Femur (tissue), 1 donor: Measurements from ENCODE around the gene GIT2.
A peak's percentile ranks its signal among the peaks of the same experiment; 100 is the strongest.
"Not testable (repeated sequence)": the region's sequence is repeated elsewhere in the genome, so short reads cannot be mapped to it uniquely, and the experiment has no call there.

Source experiments
- DNase-seq: peaks from one replicate; pipeline ENCODE4 v3.0.0-alpha.2; 2017

The GIT2 gene

DNA sequence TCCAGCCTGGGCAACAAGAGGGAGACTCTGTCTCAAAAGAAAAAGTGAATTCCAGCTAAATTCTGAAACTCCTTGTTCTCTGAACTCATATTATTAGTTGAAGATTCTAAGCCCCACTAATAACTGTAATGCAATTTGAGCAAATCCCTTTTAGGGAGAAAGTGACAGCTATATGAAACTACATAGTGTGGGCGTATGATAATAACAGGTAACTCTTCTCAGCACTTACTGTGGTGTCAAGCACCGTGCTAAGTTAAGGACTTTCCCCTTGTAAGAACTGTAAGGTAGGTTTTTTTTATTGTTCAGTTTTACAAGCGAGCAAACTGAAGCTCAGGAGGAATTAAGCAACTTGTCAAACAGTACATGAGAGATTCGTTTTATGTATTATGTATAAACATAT is 8.4 kb upstream of the GIT2 start:
- DNase-seq: no peak

DNA sequence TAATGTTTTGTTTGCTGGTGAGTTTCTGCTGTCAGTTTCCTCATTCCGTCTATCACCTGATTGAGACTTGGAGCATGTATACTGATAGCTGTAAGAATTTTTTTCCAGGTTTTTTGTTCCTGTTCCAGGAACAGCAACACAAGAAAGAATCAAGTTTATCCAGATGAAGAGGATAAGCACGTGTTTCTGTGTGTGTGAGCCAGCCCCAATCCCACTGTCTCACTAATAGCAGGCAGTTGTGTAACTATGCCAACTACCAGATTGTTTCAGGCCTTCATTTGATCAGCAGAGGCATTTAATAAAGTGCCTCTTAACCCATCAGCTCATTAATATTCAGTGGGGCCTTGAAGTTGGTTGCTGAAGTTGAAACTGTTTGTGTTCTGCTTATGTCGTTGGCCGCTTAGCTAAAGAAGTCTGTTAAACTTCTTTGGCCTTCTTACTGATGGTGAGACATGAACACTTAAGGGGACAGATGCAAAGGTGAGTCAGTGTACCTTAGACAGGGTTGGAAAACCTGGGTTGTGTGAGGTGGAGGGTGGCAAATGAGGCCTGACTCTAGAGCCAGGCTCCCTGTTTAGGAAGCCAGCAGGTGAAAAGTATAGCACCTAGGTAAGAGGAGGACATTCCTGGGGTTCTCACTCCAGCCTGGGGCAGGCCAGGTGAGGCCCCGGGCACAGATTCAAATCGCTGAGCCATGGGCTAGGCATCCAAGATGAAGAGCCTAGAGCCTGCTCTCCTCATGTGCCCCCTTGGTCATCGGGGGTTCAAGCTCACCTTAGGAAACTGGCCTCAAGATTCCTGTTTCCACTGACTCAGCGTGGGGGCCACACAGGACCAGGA is 6.7 kb upstream of the GIT2 start:
- DNase-seq: no peak

DNA sequence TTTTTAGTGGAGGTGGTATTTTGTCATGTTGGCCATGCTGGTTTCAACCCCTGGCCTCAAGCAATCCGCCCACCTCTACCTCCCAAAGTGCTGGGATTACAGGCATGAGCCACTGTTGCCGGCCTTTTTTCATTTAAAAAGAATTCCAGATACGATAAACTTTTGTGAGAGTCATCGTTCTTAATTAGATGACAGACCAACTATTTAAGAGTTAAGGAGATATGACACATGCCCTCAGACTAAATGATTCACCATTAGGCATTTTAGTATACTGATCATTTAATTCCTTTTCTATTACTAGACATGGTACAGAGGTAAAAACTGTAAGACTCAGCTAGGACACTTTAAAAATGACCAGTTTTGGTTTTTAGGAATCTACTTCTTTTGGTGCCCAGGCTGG is 5.4 kb upstream of the GIT2 start:
- DNase-seq: no peak

DNA sequence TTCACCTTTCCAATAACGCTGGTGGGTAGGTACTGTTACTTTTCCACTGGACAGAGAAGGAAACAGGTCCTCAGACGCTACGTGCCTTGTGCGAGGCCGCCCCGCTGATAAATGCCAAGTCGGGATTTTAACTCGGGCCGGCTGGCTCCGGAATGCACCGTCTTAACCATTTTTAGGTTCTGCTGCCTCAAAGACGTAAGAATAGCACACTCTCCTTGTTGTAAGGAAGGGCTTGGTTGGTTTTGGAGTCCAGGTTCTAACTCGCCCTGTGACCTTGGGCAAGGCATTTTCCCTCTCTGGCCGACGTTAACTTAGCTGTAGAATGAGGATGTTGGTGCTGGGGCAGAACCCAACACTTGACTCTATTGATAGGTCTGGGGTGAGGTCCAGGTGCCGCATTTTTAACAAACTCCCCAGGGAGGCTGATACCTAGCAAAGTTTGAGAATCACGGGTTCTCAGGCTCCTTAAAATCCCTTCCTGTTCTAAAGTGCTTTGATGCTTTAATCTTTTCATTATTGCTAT is 3.9 kb upstream of the GIT2 start:
- DNase-seq: peak; percentile 34

DNA sequence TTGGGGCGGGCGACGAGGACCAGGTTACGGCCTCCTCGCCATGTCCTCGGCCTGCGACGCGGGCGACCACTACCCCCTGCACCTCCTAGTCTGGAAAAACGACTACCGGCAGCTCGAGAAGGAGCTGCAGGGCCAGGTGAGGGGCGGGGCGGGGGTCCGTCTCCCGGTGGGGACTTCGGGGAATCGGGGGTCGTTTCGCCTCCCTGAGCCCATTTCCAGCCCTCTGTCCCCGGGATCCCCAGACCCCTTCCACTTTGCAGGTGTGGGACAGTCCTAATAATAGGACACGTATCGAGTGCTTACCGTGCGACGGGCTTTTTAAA is 3.4 kb upstream of the GIT2 start:
- no peak for DNase-seq

DNA sequence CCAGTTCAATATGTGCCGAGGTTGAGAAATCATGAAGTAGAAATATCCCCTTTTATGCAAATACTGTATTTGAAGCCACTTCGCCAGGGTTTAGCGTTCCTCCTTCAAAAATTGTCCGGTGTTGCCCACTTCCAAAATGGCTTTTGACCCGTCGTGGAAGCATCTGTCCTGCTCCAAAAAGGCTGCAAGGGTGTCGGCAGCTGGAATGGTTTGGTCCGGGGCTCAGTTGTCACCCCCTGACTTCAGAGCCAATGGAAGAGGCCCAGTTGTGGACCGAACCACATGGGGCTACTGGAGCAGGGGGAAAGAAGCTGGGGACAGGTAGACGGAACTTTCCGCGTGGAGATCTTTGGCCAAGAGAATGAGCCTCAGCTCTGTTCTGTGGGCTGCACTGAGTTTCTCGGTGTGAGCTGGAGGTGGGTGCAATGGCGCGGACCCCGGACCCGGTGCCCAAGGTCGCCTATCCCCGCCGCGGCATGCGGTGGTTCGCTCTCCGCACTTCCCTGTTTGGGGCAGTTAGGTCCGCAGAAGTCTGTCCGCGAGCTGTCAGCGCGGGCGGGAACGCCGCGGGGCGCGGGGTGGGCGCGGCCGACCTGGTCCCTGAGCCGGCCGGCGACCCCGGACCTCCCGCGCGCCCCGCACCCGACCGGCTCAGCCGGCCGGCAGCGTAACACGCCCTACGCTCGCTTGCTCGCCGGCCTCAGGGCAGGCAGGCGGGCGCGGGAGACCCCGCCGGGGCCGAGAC is 2.9 kb upstream of the GIT2 start, which contains the start of gene ANKRD13A:
Gene ANKRD13A (plus strand): TSS at position 527 of the 745 bp plus-strand sequence. CDS start 259 bp downstream, outside the sequence.
- peak; percentile 96 for DNase-seq

DNA sequence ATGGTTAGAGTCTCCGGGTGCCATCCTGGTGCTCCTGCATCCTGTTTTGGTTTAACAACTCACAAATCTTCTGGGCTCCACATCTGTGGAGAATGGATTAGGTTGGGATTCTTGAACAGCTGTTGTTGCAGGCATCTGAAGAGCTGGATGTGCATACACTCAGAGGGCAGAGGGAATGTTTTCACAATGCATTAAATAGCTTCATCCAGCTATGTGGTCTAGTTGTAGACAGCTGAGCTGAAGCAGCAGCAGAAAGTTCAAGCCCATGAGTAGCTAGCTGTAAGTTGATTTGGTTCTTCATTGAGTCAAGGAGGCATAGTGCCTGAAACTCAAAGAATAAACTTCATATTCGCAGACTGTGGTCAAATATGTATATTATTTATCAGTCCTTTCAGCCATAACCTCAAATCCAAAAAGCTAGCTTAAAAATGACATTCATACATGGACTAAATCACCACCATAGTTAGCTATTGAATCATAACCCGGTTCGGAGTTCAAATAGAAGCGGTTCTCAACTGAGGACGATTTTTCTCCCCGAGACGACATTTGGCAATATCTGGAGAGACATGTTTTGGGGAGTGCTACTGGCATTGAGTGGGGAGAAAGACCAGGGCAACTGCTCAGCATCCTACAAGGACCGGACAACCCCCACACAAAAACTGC is 2.2 kb upstream of the GIT2 start:
- peak; percentile 52 for DNase-seq

DNA sequence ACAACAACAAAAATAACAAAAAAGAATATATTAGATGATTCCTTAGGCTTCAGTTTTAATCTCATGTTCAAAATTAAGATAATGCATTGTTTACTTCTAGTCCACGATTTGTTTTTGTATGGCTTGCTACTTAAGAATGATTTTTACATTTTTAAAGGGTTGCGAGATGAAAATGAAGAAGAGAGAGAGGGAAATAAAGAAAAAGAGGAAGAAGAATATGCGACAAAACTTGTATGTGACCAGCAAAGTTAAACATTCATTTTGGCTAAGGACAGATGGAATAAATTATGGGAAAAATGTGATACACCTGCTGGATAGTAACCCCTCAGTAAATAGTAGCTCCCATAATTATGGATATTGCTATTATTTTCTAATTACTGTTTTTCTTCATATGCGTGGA is 1.2 kb upstream of the GIT2 start:
- DNase-seq: no peak

DNA sequence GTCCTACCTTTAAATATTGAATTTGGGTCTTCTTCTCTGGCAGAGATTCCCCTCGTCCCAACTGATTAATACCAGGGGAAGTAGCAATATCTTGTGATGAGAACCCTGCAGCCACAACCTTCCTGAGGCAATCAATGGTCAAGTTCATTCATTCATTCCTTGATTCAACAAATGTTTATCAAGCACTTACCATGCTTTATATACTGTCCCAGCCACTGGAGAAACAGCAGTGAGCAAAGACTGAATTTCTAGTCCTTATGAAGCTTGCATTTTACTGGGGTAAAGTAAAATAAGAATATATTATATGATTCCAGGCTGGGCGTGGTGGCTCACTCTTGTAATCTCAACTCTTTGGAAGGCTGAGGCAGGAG is 300 bp upstream of the GIT2 start:
- no peak for DNase-seq

DNA sequence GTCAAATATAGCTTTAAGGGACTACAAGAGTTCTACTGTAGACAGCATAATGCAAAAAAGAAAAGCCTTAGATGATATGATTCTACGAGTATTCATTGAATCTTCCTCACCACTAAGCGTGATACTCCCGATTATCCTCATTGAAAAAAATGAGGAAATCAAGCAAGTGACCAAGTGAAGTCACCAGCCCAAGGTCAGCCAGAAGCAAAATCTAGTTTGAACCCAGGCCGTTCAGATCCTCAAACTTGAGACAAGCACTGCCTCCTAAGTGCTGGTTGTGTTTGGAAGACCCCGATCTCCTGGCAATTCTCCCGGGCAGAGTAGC is 845 bp downstream of the GIT2 start:
- no peak for DNase-seq

DNA sequence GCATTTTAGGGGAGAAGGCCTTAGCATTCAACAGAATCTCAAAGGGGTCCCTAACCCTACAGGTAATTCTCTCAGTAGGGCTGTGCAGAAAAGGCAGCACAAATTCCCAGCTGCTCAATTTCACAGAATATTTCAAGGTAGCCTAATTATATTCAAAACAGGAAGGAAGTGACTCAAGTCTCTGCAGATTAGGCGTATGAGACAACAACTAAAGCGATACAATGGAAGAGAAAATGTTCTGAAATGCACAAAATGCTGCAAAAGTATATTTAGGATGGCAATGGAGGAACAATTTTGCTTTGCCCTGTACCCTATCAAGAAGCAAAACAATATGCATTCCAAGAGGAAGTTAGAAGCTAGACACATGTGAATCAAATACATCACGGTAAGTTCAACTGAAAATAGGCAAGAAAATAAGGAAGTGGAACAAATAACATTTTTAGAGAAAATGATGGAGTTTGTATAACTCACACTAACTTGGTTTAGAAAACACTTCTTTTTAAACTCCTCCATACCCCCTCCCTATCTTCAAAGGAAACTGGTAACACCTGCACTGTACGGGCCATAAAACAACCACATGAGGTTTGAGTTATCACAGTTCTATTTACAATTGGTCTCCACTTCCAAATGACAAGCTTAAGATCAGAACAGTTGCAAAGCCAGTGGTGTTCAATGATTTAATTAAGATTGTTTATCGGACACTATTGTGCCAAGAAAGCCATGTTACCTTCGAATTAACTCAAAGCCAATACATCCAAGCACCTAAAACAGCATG is 1.6 kb downstream of the GIT2 start:
- no peak for DNase-seq

DNA sequence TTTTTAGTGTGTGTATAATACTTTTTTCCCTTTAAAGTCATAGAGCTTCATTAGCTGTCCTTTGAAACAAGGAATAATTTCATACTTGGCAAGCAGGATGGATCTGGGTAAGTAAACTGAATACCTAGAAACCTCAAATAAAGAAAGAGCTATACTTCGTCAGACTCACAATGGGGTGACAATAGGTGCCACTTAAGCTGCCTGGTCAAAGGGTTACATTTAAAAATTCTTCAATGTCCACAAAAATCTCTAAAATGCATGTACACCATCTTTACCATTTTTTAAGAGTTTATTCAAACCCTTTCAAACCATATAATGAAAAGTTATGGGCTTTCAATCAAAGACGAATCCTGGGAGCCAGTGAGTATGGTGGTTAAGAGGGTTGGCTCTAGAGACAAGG is 3.1 kb downstream of the GIT2 start:
- DNase-seq: no peak

DNA sequence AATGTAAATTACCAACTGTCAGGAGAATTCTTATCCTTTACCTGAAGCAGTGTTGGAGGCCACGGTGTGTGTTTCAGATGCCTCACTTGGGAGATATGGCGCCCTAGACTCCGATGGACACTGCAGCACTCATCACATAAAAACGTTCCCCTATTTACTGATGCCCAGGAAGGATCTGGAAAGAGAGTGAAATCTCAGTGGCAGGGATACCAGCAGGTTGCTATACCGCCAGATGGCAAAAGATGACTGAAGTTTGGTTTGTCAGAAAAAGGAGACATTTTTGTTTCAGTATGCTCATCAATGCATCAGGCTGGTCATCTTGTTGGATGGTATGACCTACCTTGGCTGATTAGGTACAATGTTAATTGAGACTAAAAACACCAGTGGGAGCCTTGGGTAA is 4.6 kb downstream of the GIT2 start:
- no peak for DNase-seq

DNA sequence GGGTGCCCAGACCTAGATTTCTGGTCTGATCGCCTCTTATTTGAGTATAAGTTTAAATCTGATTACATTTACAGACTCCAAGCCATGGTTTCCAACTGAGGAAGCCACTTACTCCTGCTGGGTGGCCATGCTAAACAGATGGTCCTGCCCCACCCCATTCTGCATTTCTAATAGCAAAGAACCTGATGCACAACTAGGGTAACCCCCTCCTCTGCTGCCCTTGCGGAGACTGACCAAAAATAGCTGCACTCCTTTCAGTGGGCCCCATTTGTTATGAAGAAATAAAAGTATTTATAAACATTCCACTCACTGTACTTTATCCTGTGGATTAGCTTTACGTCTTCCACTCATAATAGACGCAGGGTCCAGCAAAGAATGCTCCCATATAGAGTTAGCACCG is 6.8 kb downstream of the GIT2 start:
- DNase-seq: no peak

DNA sequence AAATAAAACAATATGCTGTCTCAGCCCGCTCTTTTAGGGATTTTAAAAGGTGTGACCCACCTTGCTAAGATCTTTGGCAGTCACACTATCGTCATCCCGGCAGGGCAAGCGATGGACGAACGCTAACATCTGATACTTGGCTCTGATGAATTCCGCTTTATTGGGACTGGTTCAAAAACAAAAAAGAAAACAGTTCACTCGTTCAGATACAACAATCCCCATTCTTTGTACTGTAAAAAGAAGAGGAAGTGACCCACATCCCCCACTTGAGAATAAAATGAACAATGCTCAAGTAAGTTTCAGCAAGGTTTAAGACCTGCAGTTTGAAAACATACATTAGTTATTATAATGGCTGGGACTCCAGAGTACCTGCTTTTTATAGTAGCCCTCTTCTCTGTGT is 7.3 kb downstream of the GIT2 start:
- no peak for DNase-seq

DNA sequence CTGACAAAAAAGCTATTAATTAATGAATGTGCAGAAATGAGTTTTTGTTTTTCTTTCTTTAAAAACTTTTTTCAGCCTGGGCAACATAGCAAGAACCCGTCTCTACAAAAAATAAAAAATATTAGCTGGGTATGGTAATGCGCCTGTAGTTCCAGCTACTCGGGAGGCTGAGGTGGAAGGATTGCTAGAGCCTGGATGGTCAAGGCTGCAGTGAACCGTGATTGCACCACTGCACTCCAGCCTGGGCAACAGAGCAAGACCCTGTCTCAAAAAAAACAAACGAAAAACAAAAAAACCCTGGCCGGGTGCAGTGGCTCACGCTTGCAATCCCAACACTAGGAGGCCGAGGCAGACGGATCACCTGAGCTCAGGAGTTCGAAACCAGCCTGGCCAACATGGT is 7.9 kb downstream of the GIT2 start:
- DNase-seq: no peak

DNA sequence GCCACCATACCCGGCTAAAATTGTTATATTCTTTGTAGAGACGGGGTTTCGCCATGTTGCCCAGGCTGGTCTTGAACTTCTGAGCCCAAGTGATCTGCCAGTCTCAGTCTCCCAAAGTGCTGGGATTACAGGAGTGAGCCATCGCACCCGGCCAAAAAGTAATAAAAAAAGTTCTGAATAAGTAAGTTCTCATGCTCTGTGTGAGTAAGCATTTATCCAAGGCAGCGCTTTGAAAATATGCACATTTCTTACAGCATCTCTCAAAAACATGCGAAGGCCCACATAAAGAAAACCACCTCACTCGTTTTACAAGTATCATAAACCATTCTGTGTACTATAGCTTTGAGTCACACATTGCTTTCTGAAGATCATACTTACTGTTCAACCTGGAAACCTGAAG is 8.6 kb downstream of the GIT2 start:
- DNase-seq: no peak

DNA sequence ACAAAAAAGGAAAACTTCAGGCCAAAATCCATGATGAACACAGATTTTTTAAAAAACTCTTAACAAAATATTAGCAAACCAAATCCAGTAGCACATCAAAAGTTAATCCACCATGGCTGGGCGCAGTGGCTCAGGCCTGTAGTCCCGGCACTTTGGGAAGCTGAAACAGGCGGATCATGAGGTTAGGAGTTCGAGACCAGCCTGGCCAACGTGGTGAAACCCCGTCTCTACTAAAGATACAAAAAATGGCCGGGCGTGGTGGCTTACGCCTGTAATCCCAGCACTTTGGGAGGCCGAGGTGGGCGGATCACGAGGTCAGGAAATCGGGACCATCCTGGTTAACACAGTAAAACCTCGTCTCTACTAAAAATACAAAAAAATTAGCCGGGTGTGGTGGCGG is 9.9 kb downstream of the GIT2 start:
- DNase-seq: not testable (repeated sequence)

DNA sequence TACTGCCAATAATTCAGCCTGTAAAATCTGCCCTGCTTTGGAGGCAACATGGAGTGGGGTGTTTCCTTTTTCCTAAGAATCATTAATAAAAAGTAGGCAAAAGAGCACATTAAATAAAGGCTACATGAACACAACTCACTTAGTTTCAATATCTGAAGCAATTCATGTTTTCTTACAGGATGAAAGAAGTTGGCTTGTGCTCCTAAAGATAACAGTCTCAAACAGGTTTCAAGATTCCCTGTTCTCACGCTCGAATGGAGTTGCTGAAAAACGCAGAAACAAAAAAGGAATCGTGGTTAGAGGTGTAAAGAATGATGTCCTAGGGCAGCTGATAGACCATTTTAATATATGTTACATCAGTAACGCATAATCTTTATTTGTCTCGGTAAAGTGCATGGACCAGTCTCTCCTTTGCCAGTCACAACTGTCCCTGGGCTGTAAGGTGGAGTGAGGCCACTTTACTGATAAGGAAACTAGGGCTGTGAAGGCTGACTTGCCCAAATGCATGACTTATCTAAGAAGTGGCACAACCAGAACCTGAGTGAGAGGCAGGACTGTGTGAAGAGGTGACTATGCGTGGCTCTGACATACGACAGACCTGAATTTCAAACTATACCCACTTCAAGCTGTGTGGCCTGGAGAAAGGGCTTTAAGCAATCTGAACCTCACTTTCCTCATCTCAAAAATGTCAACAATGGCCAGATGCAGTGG is 12.6 kb downstream of the GIT2 start:
- DNase-seq: no peak

DNA sequence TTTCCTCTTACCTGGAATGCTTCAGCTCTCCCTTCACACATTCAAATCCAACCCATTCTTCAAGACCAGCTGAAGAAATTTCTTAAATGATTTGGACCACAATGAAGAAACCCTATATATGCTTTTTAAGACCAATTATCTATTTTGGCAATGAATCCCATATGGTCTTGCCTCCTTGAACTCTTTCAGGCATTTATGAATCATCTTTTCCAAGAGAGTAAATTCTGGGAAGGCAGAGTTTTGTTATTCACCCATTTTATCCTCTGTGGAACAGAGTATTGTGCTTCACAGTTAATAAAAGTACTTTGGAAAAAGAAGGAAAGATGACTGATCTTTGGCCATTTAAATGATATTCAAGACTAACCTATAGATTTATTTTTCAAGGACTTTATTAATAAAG is 14.0 kb downstream of the GIT2 start:
- DNase-seq: no peak

DNA sequence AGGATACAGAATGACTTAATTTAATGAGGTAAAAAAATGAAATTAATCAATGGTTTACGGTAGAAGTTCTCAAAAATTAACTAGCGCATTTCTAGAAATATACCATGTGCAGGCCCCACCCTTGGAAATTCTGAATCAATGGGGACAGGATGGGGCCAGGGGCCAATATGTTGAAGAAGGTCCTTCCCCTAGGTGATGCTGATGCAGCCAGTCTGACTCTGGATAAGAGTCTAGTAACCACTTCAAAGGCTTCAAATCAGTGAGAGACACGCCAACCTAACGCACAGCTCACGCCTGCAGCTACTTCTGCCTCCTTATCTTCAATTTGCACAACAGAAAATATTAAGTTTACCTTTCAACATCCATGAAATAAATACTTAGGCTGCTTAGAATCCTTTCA is 14.9 kb downstream of the GIT2 start:
- no peak for DNase-seq

DNA sequence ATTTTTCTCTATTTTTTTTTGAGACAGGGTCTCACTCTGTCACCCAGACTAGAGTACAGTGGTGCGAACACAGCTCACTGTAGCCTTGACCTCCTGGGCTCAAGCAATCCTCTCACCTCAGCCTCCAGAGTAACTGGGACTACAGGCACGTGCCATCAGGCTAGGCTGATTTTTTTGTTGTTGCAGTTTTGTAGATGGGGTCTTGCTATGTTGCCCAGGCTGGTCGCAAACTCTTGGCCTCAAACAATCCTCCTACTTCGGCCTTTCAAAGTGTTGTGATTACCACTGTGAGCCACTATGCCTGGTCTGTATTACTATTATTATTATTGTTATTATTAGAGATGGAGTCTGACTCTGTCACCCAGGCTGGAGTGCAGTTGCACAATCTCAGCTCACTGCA is 23.3 kb downstream of the GIT2 start:
- DNase-seq: no peak

DNA sequence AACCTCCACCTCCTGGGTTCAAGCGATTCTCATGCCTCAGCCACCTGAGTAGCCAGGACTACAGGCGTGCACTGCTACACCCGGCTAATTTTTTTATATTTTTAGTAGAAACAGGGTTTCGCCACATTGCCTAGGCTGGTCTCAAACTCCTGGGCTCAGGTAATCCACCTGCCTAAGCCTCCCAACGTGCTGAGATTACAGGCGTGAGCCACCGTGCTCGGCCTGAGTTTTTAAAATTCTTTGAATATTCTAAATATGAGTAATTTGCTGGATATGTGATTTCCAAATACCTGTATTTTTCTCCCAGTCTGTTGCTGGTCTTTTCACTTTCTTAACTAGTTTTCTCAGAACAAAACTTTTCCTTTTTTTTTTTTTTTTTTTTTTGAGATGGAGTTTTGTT is 27.4 kb downstream of the GIT2 start:
- DNase-seq: no peak
